PFSK-1 (cell line): Measurements from ENCODE around the gene PARP2.

Experiments
- POLR2AphosphoS5 ChIP-seq: IDR thresholded peaks from 2 replicates; pipeline ENCODE4 v1.6.1; 2012; ENCODE audit warnings: low read depth, mild to moderate bottlenecking, control low read depth, low read length, moderate library complexity
- SIN3A ChIP-seq: IDR thresholded peaks from 2 replicates; pipeline ENCODE4 v1.6.1; 2012; ENCODE audit warnings: mild to moderate bottlenecking, low read length, moderate library complexity, borderline replicate concordance; ENCODE audit not compliant: insufficient read depth
- TAF1 ChIP-seq: IDR thresholded peaks from 2 replicates; pipeline ENCODE4 v1.6.1; 2012; ENCODE audit warnings: low read length, control low read depth, borderline replicate concordance; ENCODE audit not compliant: insufficient read depth

- TF ChIP-seq SIN3A, result no peak
- no peak for TF ChIP-seq POLR2AphosphoS5
- no peak for TF ChIP-seq TAF1
These were observed 7.4 kb downstream of the PARP2 start for GRCh38 chr14:20350860-20351259.
